Neural progenitor cell (in vitro differentiated cells): ENCODE data around the gene TCF4. TPM values are rescaled to one million over a fixed set of nuclear protein-coding genes. Genes with fewer than 3 reads are reported as not detected.
A peak's percentile ranks its signal among the peaks of the same experiment; 100 is the strongest.

Experiments
- DNase-seq: peaks from one replicate; pipeline ENCODE4 v3.0.0-alpha.2; 2016; ENCODE audit warnings: low spot score
- H2AFZ ChIP-seq: fragments of 200-600 bp; sonication (generic); replicated peaks from 2 replicates; pipeline ENCODE4 v1.6.1; 2016; ENCODE audit warnings: antibody characterized with exemption
- H3F3A ChIP-seq: fragments of 200-600 bp; sonication (generic); 2 replicates; pipeline ENCODE4 v1.6.1; 2016; ENCODE audit warnings: antibody characterized with exemption, low read depth
- H3K27ac ChIP-seq: fragments of 200-600 bp; sonication (generic); 2 replicates; pipeline ENCODE4 v1.5.1; 2016; ENCODE audit warnings: mild to moderate bottlenecking
- H3K27me3 ChIP-seq: fragments of 200-600 bp; sonication (generic); 2 replicates; pipeline ENCODE4 v1.6.1; 2016; ENCODE audit warnings: mild to moderate bottlenecking, moderate library complexity
- H3K36me3 ChIP-seq: fragments of 200-600 bp; sonication (generic); 2 replicates; pipeline ENCODE4 v1.5.1; 2016
- H3K4me1 ChIP-seq: fragments of 200-600 bp; sonication (generic); 2 replicates; pipeline ENCODE4 v1.6.1; 2016; ENCODE audit warnings: mixed run types
- H3K4me2 ChIP-seq: fragments of 200-600 bp; sonication (generic); 2 replicates; pipeline ENCODE4 v1.6.1; 2016
- H3K4me3 ChIP-seq: fragments of 200-600 bp; sonication (generic); 2 replicates; pipeline ENCODE4 v1.5.1; 2016
- H3K79me2 ChIP-seq: fragments of 200-600 bp; sonication (generic); 2 replicates; pipeline ENCODE4 v1.6.1; 2016; ENCODE audit warnings: low read depth
- H3K9ac ChIP-seq: fragments of 200-600 bp; sonication (generic); 2 replicates; pipeline ENCODE4 v1.6.1; 2016
- H3K9me3 ChIP-seq: fragments of 200-600 bp; sonication (generic); 2 replicates; pipeline ENCODE4 v1.5.1; 2016; ENCODE audit warnings: low read depth
- H4K20me1 ChIP-seq: fragments of 200-600 bp; sonication (generic); 2 replicates; pipeline ENCODE4 v1.6.1; 2016; ENCODE audit warnings: low read depth
- H3K27ac Mint-ChIP-seq: 3 replicates; pipeline ENCODE4 v1.8.0; 2021; ENCODE audit warnings: mixed read lengths
- H3K27me3 Mint-ChIP-seq: 2 replicates; pipeline ENCODE4 v1.8.0; 2022; ENCODE audit warnings: low read depth, mild to moderate bottlenecking, inconsistent platforms, moderate library complexity, mixed read lengths; ENCODE audit not compliant: insufficient read depth
- H3K36me3 Mint-ChIP-seq: 3 replicates; pipeline ENCODE4 v1.8.0; 2021; ENCODE audit warnings: mixed read lengths
- H3K4me1 Mint-ChIP-seq: 3 replicates; pipeline ENCODE4 v1.8.0; 2021; ENCODE audit warnings: mixed read lengths
- H3K4me3 Mint-ChIP-seq: 3 replicates; pipeline ENCODE4 v1.8.0; 2021; ENCODE audit warnings: mild to moderate bottlenecking, moderate library complexity, mixed read lengths
- H3K9me3 Mint-ChIP-seq: 3 replicates; pipeline ENCODE4 v1.8.0; 2020; ENCODE audit warnings: mixed read lengths
- EZH2 ChIP-seq: fragments of 200-600 bp; sonication (generic); IDR thresholded peaks from 2 replicates; pipeline ENCODE4 v1.6.1; 2017; ENCODE audit warnings: antibody characterized with exemption, mild to moderate bottlenecking, moderate library complexity
- EZH2phosphoT487 ChIP-seq: fragments of 200-600 bp; sonication (generic); IDR thresholded peaks from 2 replicates; pipeline ENCODE4 v1.6.1; 2017; ENCODE audit warnings: antibody characterized with exemption
- total RNA-seq: library from RNA; depleted of rRNA; stranded (reverse); fragments of >200 nt; gene quantifications from 2 replicates; pipeline ENCODE4 v1.2.3, GENCODE V29; 2015; ENCODE audit warnings: low replicate concordance
- TF ChIP-seq, protein P1 (sequence below): fragments of 200-600 bp; sonication (generic); IDR thresholded peaks from 2 replicates; pipeline ENCODE4 v1.5.1; 2017; ENCODE audit warnings: antibody characterized with exemption, mild to moderate bottlenecking

TCF4 gene
- total RNA-seq, 1 donor from 2014 or later = 161 TPM

DNA sequence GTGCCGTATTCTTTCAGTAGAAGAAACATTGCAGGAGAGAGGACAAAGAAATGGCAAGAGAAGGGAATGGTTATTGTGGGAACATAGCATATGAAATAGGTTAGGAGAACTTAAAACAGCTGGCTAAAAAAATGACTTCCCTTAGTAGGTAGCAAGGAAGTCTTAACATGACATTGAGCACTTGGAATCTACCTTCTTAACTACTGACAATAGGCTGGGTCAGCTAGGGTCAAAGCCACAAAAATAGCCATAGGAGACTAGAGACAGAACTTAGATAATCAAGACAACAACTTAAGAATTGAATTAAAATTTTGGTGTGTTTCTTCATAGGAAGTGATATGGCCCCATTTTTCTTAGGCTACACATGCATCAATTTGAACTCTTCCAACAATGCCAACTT is 227.9 kb downstream of the TCF4 start:
- H3F3A ChIP-seq = no peaks in the 10 kb centered on the region
- Mint-ChIP-seq H3K27me3 (peaks cover 2% of the 10 kb centered on the region), H3K36me3 (peaks cover 29% of the 10 kb centered on the region), H3K4me1 (peaks cover 4% of the 10 kb centered on the region), H3K27ac (no peak overlapping the region), H3K4me3 (no peak overlapping the region), H3K9me3 (peaks cover 2% of the 10 kb centered on the region)
- H3K27ac ChIP-seq = no peak overlapping the region
- peaks cover 80% of the 10 kb centered on the region for H3K79me2 ChIP-seq
- no peak for DNase-seq
- H3K9me3 ChIP-seq = no peaks in the 10 kb centered on the region
- H3K4me1 ChIP-seq = peaks cover 12% of the 10 kb centered on the region
- H2AFZ ChIP-seq = no peak overlapping the region
- no peaks in the 10 kb centered on the region for H3K36me3 ChIP-seq
- TF ChIP-seq EZH2 (no peak), EZH2phosphoT487 (no peak)
- TF ChIP-seq, protein P1, sequence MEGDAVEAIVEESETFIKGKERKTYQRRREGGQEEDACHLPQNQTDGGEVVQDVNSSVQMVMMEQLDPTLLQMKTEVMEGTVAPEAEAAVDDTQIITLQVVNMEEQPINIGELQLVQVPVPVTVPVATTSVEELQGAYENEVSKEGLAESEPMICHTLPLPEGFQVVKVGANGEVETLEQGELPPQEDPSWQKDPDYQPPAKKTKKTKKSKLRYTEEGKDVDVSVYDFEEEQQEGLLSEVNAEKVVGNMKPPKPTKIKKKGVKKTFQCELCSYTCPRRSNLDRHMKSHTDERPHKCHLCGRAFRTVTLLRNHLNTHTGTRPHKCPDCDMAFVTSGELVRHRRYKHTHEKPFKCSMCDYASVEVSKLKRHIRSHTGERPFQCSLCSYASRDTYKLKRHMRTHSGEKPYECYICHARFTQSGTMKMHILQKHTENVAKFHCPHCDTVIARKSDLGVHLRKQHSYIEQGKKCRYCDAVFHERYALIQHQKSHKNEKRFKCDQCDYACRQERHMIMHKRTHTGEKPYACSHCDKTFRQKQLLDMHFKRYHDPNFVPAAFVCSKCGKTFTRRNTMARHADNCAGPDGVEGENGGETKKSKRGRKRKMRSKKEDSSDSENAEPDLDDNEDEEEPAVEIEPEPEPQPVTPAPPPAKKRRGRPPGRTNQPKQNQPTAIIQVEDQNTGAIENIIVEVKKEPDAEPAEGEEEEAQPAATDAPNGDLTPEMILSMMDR = no peak
- no peak overlapping the region for H3K9ac ChIP-seq
- peaks cover 34% of the 10 kb centered on the region for H4K20me1 ChIP-seq
- H3K27me3 ChIP-seq = no peaks in the 10 kb centered on the region
- no peak overlapping the region for H3K4me3 ChIP-seq
- no peak overlapping the region for H3K4me2 ChIP-seq

GRCh38 chr18:55356815-55357214 is 231.2 kb downstream of the TCF4 start:
- Histone ChIP-seq H3K79me2 (peaks cover 81% of the 10 kb centered on the region), H3K4me3 (no peak overlapping the region), H3K9me3 (no peaks in the 10 kb centered on the region), H3K4me2 (no peak overlapping the region), H3K9ac (no peak overlapping the region), H3K4me1 (peaks cover 45% of the 10 kb centered on the region), H4K20me1 (peaks cover 45% of the 10 kb centered on the region), H3K27me3 (no peaks in the 10 kb centered on the region), H3K36me3 (no peaks in the 10 kb centered on the region), H2AFZ (no peak overlapping the region), H3F3A (peaks cover 21% of the 10 kb centered on the region), H3K27ac (no peak overlapping the region)
- TF ChIP-seq, protein P1 = no peak
- TF ChIP-seq EZH2phosphoT487 (no peak), EZH2 (no peak)
- H3K4me1 Mint-ChIP-seq = peaks cover 31% of the 10 kb centered on the region
- no peak for DNase-seq
- H3K4me3 Mint-ChIP-seq = no peak overlapping the region
- no peak overlapping the region for H3K27ac Mint-ChIP-seq
- H3K36me3 Mint-ChIP-seq = peaks cover 27% of the 10 kb centered on the region
- H3K9me3 Mint-ChIP-seq = peaks cover 2% of the 10 kb centered on the region
- H3K27me3 Mint-ChIP-seq = no peaks in the 10 kb centered on the region

DNA sequence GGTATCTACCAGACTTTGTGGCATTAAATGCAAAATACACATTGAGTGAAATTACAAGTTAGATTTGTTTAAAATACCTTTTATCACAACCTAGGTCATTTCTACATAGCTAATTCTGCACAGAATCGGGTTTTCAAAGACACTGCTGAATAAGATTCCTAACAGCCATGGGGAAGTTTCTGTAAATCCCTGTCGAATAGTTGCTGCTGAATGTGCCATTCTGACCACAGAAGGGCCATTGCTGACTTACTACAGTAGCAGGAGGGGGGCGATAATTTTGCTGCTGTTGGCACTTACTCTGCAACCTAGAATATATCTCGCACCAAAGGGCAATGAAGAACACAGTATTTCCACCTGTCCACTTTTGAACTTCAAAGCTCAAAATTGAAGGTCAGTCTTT is 232.8 kb downstream of the TCF4 start:
- Histone ChIP-seq H3F3A (peaks cover 30% of the 10 kb centered on the region), H4K20me1 (peaks cover 41% of the 10 kb centered on the region), H2AFZ (no peak overlapping the region), H3K36me3 (no peaks in the 10 kb centered on the region), H3K27me3 (no peaks in the 10 kb centered on the region), H3K9me3 (no peaks in the 10 kb centered on the region), H3K4me2 (peak overlapping the region; percentile 1), H3K4me1 (peaks cover 60% of the 10 kb centered on the region), H3K27ac (no peak overlapping the region), H3K79me2 (peaks cover 80% of the 10 kb centered on the region), H3K9ac (no peak overlapping the region), H3K4me3 (no peak overlapping the region)
- peaks cover 38% of the 10 kb centered on the region for H3K4me1 Mint-ChIP-seq
- no peak overlapping the region for H3K27ac Mint-ChIP-seq
- H3K36me3 Mint-ChIP-seq = peaks cover 19% of the 10 kb centered on the region
- TF ChIP-seq EZH2phosphoT487 (no peak), EZH2 (no peak)
- TF ChIP-seq, protein P1 = no peak
- H3K4me3 Mint-ChIP-seq = no peak overlapping the region
- H3K9me3 Mint-ChIP-seq = peaks cover 2% of the 10 kb centered on the region
- DNase-seq = no peak
- H3K27me3 Mint-ChIP-seq = no peaks in the 10 kb centered on the region
